PC-9 (cell line): Measurements from ENCODE around the gene RFX7. TPM values are rescaled to one million over a fixed set of nuclear protein-coding genes. Genes with fewer than 3 reads are reported as not detected.

Experiments used
- BruUV-seq: library from RNA; stranded (reverse); fragments of 400-500 nt; replicated peaks from 2 replicates; lab custom pipeline; 2021; lab: Mats Ljungman, UMichigan
- CTCF ChIA-PET: fragments of 300-600 bp; sonication (Branson Sonifier 250); formaldehyde crosslinking; loops from one replicate; lab custom pipeline; 2022; ENCODE audit warnings: antibody characterized with exemption; lab: Charles Lee
- POLR2A ChIA-PET: fragments of 300-600 bp; sonication (Branson Sonifier 250); formaldehyde crosslinking; loops from one replicate; lab custom pipeline; 2022; ENCODE audit warnings: antibody characterized with exemption; ENCODE audit not compliant: unreplicated experiment; lab: Charles Lee
- DNase-seq, 2 experiments: peaks; one replicate each; pipeline versions ENCODE4 v3.0.0 to v3.0.0-alpha.2; 2015 to 2022; ENCODE audit warnings: mixed read lengths in 1 of 2
- H2AFZ ChIP-seq: fragments of 200-600 bp; sonication (generic); 2 replicates; pipeline ENCODE4 v1.8.1; 2017; ENCODE audit warnings: antibody characterized with exemption
- H3F3A ChIP-seq: fragments of 200-600 bp; sonication (generic); 2 replicates; pipeline ENCODE4 v1.8.1; 2017; ENCODE audit warnings: antibody characterized with exemption, mild to moderate bottlenecking, low read depth; ENCODE audit not compliant: insufficient read depth
- H3K27ac ChIP-seq: fragments of 200-600 bp; sonication (generic); 2 replicates; pipeline ENCODE4 v1.6.1; 2016; ENCODE audit warnings: mixed run types
- H3K27me3 ChIP-seq: fragments of 200-600 bp; sonication (generic); 2 replicates; pipeline ENCODE4 v1.6.1; 2016; ENCODE audit warnings: low read depth, mixed run types; ENCODE audit not compliant: insufficient read depth
- H3K36me3 ChIP-seq: fragments of 200-600 bp; sonication (generic); 2 replicates; pipeline ENCODE4 v1.6.1; 2016; ENCODE audit warnings: low read depth, mixed run types
- H3K4me1 ChIP-seq: fragments of 200-600 bp; sonication (generic); replicated peaks from 2 replicates; pipeline ENCODE4 v1.6.1; 2016; ENCODE audit warnings: mixed run types; ENCODE audit not compliant: insufficient read depth
- H3K4me2 ChIP-seq: fragments of 200-600 bp; sonication (generic); 2 replicates; pipeline ENCODE4 v1.6.1; 2017; ENCODE audit warnings: mixed run types
- H3K4me3 ChIP-seq: fragments of 200-600 bp; sonication (generic); 2 replicates; pipeline ENCODE4 v1.6.1; 2016; ENCODE audit warnings: mixed run types
- H3K79me2 ChIP-seq: fragments of 200-600 bp; sonication (generic); 2 replicates; pipeline ENCODE4 v1.6.1; 2017; ENCODE audit warnings: low read depth, mixed run types
- H3K9me2 ChIP-seq: fragments of 200-600 bp; sonication (generic); 2 replicates; pipeline ENCODE4 v1.8.1; 2017; ENCODE audit warnings: mild to moderate bottlenecking; ENCODE audit not compliant: insufficient read depth
- H3K9me3 ChIP-seq: fragments of 200-600 bp; sonication (generic); 2 replicates; pipeline ENCODE4 v1.8.1; 2016; ENCODE audit warnings: low read depth; ENCODE audit not compliant: insufficient read depth
- H4K20me1 ChIP-seq: fragments of 200-600 bp; sonication (generic); 2 replicates; pipeline ENCODE4 v1.8.1; 2017; ENCODE audit not compliant: insufficient read depth
- CTCF ChIP-seq: fragments of 200-600 bp; sonication (generic); conservative IDR thresholded peaks from 2 replicates; pipeline ENCODE4 v1.6.1; 2017; ENCODE audit warnings: mixed run types, antibody characterized with exemption, mild to moderate bottlenecking, moderate library complexity
- EZH2 ChIP-seq: fragments of 200-600 bp; sonication (generic); IDR thresholded peaks from 2 replicates; pipeline ENCODE4 v1.8.0; 2017; ENCODE audit warnings: antibody characterized with exemption, low read depth
- intact Hi-C: fragments of 100-400 bp; cut with micrococcal nuclease; formaldehyde crosslinking; loops from one replicate; pipeline ENCODE4 v1.10.0; 2022; ENCODE audit not compliant: unreplicated experiment
- total RNA-seq: library from RNA; stranded (reverse); gene quantifications from 2 replicates; pipeline ENCODE4 v1.2.3, GENCODE V29; 2021

The RFX7 gene
- total RNA-seq, 1 experiment from 2014 or later, result 24.6 TPM

- no peaks in the 10 kb centered on the region for H3K9me2 ChIP-seq
- ChIA-PET POLR2A (interaction anchor here (0.5 kb wide), 1 partner anchor 8 kb away, joined by 3 read pairs; no protein-coding TSS in a partner anchor), CTCF (no interaction called here)
- H3K9me3 ChIP-seq, result no peaks in the 10 kb centered on the region
- no peak overlapping the region for H3K27ac ChIP-seq
- H3K27me3 ChIP-seq, result no peaks in the 10 kb centered on the region
- peaks cover 3% of the 10 kb centered on the region; the same call in 1 of the 2 replicates for H3F3A ChIP-seq
- H4K20me1 ChIP-seq, result no peaks in the 10 kb centered on the region
- no TSS peak for BruUV-seq
- H3K4me1 ChIP-seq, result no peaks in the 10 kb centered on the region; the same call in 1 of the 2 replicates
- intact Hi-C loops, result loop anchor here (2.0 to 5.0 kb wide), 2 partner anchors 41 to 59 kb away; partner anchors contain the start of gene NEDD4
- no peak overlapping the region for H3K4me3 ChIP-seq
- no peaks in the 10 kb centered on the region for H3K36me3 ChIP-seq
- no peak for TF ChIP-seq EZH2
- no peak for TF ChIP-seq CTCF
- H3K4me2 ChIP-seq, result no peak overlapping the region
- no peak overlapping the region for H2AFZ ChIP-seq
- no peak for DNase-seq
- H3K79me2 ChIP-seq, result no peaks in the 10 kb centered on the region
These were observed 192.0 kb downstream of the RFX7 start for GRCh38 chr15:56051676-56052075.

GRCh38 chr15:56049577-56049976, 194.1 kb downstream of the RFX7 start:
- Histone ChIP-seq H3K36me3 (no peaks in the 10 kb centered on the region), H3K4me1 (peaks cover 7% of the 10 kb centered on the region), H3K27ac (no peak overlapping the region), H3K9me3 (no peaks in the 10 kb centered on the region), H3K4me2 (no peak overlapping the region), H3K9me2 (no peaks in the 10 kb centered on the region), H3F3A (peaks cover 3% of the 10 kb centered on the region; the same call in 1 of the 2 replicates), H3K4me3 (no peak overlapping the region), H3K79me2 (no peaks in the 10 kb centered on the region), H4K20me1 (no peaks in the 10 kb centered on the region), H3K27me3 (no peaks in the 10 kb centered on the region), H2AFZ (no peak overlapping the region)
- ChIA-PET POLR2A (no interaction called here), CTCF (no interaction called here)
- no peak for DNase-seq
- intact Hi-C loops, result loop anchor here (10.0 kb wide), 1 partner anchor 195 kb away; the partner anchor contains the start of gene RFX7
- no TSS peak for BruUV-seq
- TF ChIP-seq CTCF (no peak), EZH2 (no peak)

GRCh38 chr15:56047354-56047753, 196.3 kb downstream of the RFX7 start:
- H2AFZ ChIP-seq, result no peak overlapping the region

More at GRCh38 chr15:56047354-56047753, 196.3 kb downstream of the RFX7 start:
- intact Hi-C loops, result loop anchor here (10.0 kb wide), 1 partner anchor 197 kb away; the partner anchor contains the start of gene RFX7
- no TSS peak for BruUV-seq
- no peaks in the 10 kb centered on the region for H4K20me1 ChIP-seq
- DNase-seq, result no peak
- H3F3A ChIP-seq, result peaks cover 1% of the 10 kb centered on the region; the same call in 1 of the 2 replicates
- TF ChIP-seq CTCF (no peak), EZH2 (no peak)
- no peak overlapping the region for H3K4me3 ChIP-seq
- ChIA-PET CTCF (interaction anchor here (0.6 kb wide), 2 partner anchors 65 to 84 kb away, joined by 3 to 5 read pairs; no protein-coding TSS in a partner anchor), POLR2A (no interaction called here)
- peaks cover 14% of the 10 kb centered on the region for H3K4me1 ChIP-seq
- H3K27me3 ChIP-seq, result no peaks in the 10 kb centered on the region
- H3K36me3 ChIP-seq, result no peaks in the 10 kb centered on the region; the same call in 1 of the 2 replicates
- no peaks in the 10 kb centered on the region for H3K9me3 ChIP-seq
- no peak overlapping the region for H3K4me2 ChIP-seq
- no peaks in the 10 kb centered on the region for H3K9me2 ChIP-seq
- H3K27ac ChIP-seq, result no peak overlapping the region
- no peaks in the 10 kb centered on the region for H3K79me2 ChIP-seq
